HL-60/S4 treated with phorbol 12-myristate 13-acetate at 8.2 ng/mL for 4 days and 3 days (cell line): Measurements from ENCODE around the gene KRR1.
"Not testable (repeated sequence)": the region's sequence is repeated elsewhere in the genome, so short reads cannot be mapped to it uniquely, and the experiment has no call there.

Source experiments
- in situ Hi-C: fragments of 300-500 bp; cut with MboI; formaldehyde crosslinking; loops from 2 replicates; pipeline ENCODE4 v1.15.0; 2022; ENCODE audit warnings: low sequenced_read_pairs

Gene KRR1

DNA sequence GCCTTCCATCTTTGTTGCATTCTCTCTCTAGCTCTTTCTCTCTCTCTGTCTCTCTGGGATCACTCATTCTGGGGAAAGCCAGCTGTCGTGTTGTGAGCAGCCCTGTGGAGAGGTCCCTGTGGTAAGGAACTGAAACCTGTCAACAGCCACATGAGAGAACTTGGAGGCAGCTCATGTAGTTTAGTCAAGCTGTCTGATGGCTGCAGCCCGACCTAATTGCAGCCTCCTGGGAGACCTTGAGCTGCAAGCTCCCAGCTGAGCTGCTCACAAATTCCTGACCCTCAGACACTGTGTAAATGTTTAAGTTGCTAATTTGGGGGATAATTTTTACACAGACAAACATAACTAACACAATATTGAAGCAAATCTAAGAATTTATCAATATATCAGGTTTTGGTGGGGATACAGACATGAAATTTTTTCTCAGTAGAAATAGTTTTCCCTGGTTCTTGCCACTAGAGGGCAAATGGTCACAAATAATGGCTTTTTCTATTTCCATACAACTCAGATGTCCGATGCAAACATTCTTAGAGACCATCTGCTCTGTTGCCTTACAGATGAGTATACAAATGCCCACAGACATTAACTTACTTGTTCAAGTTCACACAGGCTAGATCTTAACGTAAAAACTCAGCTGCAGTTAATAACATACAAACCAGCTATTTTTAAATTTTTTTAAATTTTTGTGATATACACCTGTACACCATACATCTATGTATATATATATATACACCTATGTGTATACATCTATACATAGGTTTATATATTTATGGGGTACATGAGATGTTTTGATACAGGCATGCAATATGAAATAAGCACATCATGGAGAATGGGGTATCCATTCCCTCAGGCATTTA lies 15.5 kb upstream of the KRR1 start:
- in situ Hi-C loops: loop anchor here (10.0 kb wide), 1 partner anchor 508 kb away; the partner anchor contains the start of gene PHLDA1

DNA sequence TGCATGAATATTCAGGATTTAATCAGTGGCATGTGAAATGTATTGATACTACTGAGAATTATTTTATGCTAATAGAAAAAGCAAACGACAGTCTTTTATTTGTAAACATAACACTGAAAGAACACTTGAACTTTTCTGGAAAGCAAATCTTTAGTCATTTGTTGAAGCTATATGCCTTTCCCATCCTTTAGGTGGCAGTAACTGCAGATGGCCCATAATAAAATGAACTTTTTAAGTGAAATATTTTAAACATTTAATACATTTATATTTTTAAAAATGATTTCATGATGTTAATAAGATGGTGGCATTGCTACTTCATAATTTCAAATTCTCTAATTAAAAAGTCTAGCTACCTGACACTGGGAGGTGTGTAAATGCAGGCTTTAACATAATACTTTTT lies 13.9 kb upstream of the KRR1 start:
- in situ Hi-C loops: loop anchor here (10.0 kb wide), 1 partner anchor 510 kb away; the partner anchor contains the start of gene PHLDA1

DNA sequence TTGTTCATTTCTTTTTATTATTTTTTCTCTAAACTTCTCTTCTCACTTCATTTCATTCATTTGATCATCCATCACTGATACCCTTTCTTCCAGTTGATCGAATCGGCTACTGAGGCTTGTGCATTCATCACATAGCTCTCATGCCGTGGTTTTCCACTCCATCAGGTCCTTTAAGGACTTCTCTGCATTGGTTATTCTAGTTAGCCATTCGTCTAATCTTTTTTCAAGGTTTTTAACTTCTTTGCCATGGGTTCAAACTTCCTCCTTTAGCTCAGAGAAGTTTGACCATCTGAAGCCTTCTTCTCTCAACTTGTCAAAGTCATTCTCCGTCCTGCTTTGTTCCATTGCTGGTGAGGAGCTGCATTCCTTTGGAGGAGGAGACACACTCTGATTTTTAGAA lies 10.7 kb upstream of the KRR1 start:
- in situ Hi-C loops: loop anchor here (10.0 to 25.0 kb wide), 2 partner anchors 513 to 815 kb away; partner anchors contain the start of genes BBS10 and PHLDA1

DNA sequence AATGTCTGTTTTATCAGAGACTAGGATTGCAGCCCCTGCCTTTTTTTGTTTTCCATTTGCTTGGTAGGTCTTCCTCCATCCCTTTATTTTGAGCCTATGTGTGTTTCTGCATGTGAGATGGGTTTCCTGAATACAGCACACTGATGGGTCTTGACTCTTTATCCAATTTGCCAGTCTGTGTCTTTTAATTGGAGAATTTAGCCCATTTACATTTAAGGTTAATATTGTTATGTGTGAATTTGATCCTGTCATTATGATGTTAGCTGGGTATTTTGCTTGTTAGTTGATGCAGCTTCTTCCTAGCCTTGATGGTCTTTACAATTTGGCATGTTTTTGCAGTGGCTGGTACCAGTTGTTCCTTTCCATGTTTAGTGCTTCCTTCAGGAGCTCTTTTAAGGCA lies 9.8 kb upstream of the KRR1 start:
- in situ Hi-C loops: loop anchor here (10.0 to 25.0 kb wide), 2 partner anchors 514 to 816 kb away; partner anchors contain the start of genes BBS10 and PHLDA1

DNA sequence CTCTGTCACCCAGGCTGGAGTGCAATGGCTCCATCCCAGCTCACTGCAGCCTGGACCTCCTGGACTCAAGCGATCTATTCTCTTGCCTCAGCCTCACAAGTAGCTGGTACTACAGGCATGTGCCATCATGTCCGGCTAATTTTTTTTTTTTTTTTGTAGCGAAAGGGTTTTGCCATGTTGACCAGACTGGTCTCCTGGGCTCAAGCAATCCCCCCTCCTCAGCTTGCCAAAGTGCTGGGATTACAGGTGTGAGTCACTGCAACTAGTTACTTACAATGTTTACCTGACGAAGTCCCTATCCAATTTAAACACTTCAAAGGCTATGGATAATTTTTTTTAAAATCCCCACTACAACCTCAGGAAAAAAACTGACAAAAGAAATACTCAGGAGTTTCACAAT lies 1.8 kb downstream of the KRR1 start:
- in situ Hi-C loops: loop anchor here (25.0 kb wide), 1 partner anchor 828 kb away; the partner anchor contains the start of gene BBS10

DNA sequence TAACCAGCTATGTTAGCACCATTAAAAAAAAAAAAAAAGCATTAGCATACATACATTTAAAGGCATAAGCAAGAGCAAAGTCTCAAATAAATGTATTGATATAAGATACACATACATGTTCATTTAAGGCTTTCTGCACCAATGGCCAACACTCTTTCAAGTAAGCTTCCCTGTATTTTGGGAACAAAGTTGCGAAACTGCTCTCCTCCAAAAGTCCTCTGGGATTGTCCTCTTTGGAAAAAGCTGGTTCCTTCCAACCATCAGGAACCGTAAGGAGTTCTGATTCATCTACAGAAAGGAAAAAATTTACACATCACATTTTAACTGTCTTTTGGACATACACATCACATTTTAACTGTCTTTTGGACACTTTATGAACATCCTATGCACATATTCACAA lies 3.2 kb downstream of the KRR1 start:
- in situ Hi-C loops: loop anchor here (25.0 kb wide), 1 partner anchor 829 kb away; the partner anchor contains the start of gene BBS10

DNA sequence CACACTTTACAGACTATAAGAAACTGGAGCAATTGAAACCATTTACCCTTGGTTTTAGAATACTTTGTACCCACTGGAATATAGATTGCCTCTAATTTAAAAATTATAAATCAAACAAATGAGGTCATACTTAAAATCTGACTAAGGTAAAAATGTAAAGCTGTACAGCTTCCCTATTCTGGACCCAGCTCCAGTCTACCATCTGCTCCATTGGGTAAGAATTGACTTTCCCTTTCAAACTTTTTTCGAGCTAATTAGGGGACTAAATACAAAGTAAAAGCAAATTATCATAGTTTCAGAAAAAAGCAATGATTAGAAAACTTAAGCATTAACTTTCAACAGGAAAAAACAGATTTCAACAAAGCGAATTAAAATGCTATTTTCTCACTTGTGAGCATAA lies 4.3 kb downstream of the KRR1 start:
- in situ Hi-C loops: loop anchor here (25.0 kb wide), 1 partner anchor 830 kb away; the partner anchor contains the start of gene BBS10

DNA sequence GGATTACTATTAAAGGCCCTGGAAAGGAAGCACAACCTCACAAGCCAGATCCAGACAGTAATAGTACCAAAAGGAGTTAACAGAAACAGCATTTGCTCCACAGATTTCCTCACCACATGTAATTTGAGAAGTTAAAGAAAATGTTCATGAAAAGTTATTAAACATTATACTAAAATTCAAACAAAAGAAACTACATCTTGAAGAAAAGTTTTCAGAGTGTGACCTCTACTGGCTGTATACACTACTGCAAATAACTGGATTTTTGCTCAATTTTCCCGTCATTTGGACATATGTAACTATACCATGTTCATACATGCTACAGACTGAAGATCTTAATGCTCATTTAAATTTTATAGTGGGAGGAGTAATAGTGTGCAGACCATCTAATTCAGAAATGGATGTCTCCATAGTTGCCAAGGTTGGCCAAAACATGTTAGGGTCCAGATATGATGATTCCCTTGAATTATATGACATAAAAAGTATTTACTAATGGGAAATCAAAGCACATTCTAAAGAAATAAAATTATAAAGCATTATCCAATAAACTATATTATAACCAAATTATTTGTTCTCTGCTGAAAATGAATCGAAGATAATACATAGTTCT lies 5.6 kb downstream of the KRR1 start:
- in situ Hi-C loops: loop anchor here (25.0 kb wide), 1 partner anchor 831 kb away; the partner anchor contains the start of gene BBS10

DNA sequence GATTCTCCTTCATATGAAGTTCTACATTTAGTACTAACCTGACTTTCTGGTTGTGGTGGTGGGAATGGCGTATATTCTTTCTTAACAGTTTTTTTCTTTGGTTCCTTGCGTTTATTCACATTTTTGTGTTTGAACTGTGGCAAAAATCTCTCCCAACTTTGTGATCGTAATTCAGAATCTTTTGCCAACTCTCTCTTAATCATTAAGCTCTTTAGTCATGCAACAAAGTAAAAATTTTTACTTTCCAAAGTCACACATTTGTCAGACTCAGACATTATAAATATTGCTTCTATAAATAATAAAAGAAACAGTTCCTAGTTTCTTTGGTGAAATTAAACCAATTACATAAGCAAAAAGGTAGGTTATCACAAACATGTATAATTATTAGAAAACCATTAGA lies 7.5 kb downstream of the KRR1 start:
- in situ Hi-C loops: loop anchor here (25.0 kb wide), 1 partner anchor 833 kb away; the partner anchor contains the start of gene BBS10

DNA sequence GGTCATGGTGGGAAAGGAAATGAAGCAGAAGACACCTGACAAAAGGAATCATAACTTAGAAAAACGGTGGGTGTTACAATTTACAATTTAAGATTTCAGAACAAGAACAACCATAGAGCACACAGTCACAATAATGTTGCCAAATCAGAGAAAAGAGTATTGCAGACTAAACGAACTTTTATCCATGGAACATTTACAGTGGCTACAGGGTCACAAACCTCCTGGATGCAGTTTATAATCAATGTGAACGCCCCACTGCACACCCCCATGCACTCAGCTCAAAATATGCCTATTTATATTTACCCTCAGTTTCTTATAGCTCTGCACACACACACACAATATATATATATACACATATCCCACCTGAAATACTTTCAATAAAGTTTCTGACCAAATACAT lies 8.0 kb downstream of the KRR1 start:
- in situ Hi-C loops: loop anchor here (25.0 kb wide), 1 partner anchor 834 kb away; the partner anchor contains the start of gene BBS10

DNA sequence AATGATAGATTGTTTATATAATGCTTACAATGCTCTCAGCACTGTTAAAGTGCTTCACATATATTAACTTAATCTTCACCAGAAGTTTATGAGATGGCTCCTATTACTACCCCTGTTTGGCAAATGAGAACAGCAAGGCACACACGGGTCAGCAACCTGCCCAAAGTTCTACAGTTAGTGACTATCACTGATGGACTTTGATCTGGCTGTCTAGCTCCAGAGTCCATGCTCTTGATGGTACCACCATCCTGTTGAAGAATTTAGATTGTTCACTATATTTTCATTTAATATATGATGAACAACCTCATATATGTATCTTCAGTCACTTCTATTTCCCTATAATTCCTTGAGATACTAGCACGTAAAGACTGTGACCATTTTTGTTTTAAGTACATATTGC lies 20.2 kb downstream of the KRR1 start:
- in situ Hi-C loops: no loop called here

DNA sequence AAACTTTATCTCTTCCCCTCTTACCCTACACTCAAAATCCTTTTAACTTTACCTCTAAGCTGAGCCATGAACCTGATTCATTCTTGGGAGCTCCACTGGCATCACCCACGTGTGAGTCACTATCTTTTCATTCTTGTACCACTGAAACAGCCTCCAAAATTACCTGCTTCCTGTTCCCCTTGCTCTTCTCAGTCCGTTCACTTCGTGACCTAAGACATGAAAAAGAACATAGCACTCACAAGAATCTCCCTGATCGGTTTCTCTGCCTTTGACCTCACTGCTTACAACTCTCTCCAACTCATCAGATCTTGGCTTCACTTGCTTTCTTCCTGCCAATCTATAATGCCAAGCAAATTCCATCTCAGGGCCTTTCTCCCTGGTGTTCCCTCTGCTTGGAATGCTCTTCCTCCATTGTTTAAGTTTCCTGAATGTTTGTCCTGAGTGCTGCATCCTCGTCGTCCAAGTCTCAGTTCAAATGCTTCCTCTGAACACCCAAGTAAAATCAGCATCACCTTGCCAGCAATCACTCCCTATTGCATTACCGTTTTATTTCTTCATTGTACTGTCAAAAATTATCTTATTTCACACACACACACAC lies 21.7 kb downstream of the KRR1 start:
- in situ Hi-C loops: no loop called here

DNA sequence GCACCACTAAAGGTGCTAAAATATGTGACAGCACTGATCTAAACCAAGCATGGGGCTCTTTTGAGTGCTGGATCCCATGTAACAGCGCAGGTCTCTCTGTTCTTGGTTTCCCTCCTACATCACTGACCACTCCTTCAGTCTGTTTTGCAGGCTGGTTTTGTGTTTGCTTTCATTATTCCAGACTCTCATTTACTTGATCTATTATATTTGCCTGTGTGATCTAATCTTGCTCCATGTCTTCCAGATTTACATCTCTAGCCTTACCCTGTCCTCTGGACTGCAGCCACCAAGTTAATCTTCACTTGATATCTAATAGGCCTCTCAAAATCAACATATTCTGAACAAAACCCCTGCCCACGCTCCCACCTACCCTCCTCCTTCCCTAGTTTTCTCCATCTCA lies 22.2 kb downstream of the KRR1 start:
- in situ Hi-C loops: no loop called here

DNA sequence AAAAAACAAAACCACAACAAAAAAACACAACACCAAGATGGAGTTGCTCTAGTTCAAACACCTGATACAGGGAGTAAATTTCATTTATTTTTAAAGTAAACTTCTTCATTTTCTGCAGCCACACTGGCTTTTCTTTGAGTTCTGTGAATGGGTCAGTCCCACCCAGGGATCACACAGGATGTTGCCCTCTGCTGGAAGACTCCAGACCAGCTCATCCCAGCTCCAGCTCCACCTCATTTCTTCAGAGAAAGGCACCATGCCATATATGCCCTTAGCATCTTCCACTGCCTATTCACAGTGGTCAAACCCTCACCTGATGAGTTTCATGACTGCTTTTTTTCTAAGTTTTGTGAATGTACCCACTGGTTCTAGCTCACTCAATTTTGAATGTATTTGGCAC lies 22.9 kb downstream of the KRR1 start:
- in situ Hi-C loops: no loop called here

DNA sequence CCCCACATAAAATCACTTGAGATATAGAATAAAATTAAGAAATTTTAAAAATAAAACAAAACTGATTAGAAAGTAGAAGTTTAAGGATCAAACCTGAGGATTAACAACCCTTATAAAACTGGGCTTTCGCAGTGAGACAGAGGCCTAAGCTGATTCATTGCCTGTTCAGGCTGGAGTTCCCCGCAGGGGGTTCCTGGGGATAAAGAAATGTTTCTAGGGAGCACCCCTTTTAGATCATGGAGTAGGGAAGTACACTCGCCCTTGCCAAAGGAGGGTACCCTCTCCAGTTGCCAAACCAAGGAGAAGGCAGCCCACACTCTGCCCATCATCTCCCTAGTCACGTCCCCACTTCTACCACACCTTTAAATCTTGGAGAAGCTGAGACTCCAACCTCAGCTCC lies 24.1 kb downstream of the KRR1 start:
- in situ Hi-C loops: no loop called here

DNA sequence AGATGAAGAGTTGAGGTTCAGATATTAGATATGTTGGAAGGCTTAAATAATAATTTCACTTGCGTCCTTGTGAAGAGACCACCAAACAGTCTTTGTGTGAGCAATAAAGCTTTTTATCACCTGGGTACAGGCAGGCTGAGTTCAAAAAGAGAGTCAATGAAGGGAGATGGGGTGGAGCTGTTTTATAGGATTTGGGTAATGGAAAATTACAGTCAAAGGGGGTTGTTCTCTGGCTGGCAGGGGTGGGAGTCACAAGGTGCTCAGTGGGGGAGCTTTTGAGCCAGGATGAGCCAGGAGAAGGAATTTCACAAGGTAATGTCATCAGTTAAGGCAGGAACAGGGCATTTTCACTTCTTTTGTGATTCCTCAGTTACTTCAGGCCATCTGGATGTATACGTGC lies 27.0 kb downstream of the KRR1 start:
- in situ Hi-C loops: not testable (repeated sequence)

DNA sequence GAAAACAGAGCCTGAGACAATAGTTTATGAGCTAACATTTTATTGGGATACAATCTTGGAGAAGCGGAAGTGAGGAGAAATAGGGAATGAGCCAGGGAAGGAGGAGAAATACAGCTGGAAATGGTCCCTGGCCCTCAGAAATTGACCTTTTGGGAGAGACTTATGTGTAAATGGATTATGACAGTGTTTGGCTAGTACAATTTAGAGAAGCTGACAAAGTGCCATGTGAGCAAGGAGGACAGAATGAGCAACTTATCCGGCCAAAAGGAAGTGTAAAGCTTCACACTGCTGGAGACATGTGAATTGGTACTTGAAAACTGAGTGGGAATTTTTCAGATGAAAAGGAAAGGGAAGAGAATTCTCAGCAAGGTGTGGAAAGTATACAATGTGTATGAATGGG lies 28.0 kb downstream of the KRR1 start:
- in situ Hi-C loops: no loop called here

DNA sequence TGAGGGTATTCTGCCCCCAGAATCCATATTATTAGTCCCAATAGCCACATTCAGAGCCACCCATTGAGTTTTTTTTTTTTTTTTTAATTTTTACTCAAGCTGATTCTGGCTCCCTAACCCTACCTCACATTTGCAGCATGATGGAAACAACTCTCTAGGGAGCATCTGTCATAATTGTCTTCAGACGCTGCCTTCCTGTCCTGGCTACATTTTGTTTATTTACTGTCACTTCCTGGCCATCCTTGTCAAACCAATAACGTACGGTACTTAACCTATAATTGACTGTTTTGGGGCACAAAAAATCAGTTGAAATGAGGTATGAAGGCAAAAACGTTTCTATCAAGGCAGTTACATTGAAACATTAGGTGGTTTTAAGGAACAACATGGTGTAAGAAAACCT lies 28.8 kb downstream of the KRR1 start:
- in situ Hi-C loops: no loop called here

DNA sequence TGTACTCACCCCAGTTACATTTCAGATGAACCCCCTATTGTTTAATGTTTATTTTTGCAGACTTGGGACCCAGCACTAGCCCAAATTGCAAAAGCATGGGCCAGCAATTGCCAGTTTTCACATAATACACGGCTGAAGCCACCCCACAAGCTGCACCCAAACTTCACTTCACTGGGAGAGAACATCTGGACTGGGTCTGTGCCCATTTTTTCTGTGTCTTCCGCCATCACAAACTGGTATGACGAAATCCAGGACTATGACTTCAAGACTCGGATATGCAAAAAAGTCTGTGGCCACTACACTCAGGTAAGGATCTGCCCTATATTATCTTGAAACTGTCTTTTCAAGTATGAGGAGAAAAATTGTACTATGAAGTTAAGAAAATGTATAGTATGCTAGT lies 29.6 kb downstream of the KRR1 start:
- in situ Hi-C loops: no loop called here

DNA sequence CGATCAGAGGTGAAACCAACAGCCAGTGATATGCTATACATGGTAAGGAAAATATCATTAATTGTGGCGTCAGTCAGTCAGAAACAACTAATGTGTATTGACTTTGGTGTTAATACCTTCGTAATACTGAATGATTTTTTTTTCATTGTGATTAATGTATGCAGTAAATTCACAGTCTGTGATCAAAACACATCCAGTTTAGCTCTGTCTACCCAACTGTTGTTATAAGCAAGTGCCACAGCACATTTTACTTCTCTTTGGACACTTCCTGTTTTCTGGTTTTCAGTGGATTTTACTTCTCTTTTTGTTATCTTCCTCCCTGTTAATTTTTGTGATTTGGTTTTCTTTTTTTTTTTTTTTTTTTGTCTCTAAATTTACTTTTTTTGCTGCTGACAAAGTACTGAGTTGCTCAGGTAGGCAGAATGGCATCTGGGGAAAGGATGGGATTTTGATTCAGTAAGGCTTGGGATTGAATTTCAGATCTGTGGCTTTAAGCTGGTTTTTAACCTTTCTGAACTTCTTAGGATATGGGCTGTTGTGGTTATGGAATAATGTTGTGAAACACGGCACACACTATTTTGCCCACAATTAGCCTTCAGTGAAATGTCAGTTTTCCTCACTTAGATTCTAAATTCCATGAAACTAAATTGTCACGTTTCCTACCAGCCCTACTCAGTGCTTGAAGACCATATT lies 30.2 kb downstream of the KRR1 start:
- in situ Hi-C loops: no loop called here

DNA sequence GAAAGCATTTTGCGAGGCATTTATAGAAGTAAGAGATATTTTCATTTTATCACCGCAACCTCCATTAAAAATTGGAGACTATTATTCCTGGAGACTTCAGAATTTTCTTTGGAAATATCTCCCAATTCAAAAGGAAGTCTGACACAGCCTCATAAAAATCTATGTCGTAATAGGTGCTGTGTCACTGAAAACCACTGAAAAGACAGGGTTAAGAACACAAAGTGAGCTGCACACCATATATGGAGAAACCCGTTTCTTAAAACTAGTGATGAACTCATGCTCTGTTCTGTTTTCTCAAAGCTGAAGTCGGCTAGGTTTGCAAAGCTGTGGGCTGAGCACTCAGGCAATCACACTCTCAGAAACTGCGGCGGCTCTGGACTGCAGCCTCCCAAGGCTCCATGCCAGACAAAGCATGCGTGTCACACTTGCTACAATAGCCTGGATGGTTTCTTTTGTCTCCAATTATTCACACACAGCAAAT lies 30.9 kb downstream of the KRR1 start, which contains the start of gene GLIPR1:
GLIPR1 (plus strand) TSS at position 287 of the 481 bp plus-strand sequence; CDS start at position 413, 126 bp downstream.
- in situ Hi-C loops: no loop called here
